T-cell (primary cell): Measurements from ENCODE around the gene ADAP1. TPM values are rescaled to one million over a fixed set of nuclear protein-coding genes. Genes with fewer than 3 reads are reported as not detected.

Source experiments
- ATAC-seq, 4 experiments: fragments of 200-7000 bp in 3 of 4; fragments of 150-1000 bp in 1 of 4; cut with Tn5 transposase; replicated peaks in 1 of 4; 1 replicate in 3 of 4; 2 replicates in 1 of 4; pipeline ENCODE4 v1.10.0; 2021; ENCODE audit warnings: moderate library complexity in 3 of 4, mild to moderate bottlenecking in 2 of 4, moderate number of reproducible peaks in 1 of 4
- CTCF ChIA-PET, 2 donors: fragments of 300-600 bp; sonication (Branson Sonifier 250); formaldehyde crosslinking; loops; one replicate each; lab custom pipeline; 2022; ENCODE audit warnings: antibody characterized with exemption in 2 of 2; lab: Charles Lee
- POLR2A ChIA-PET, 2 donors: fragments of 300-600 bp; sonication (Branson Sonifier 250); formaldehyde crosslinking; loops; one replicate each; lab custom pipeline; 2022; ENCODE audit warnings: antibody characterized with exemption in 2 of 2; lab: Charles Lee
- DNase-seq, 35 experiments: peaks; one replicate each; pipeline versions ENCODE4 v3.0.0 to v3.0.0-alpha.2; 2013 to 2023
- H3K27ac ChIP-seq: one replicate; pipeline ENCODE4 v1.5.1; 2013; ENCODE audit warnings: low read length
- H3K27me3 ChIP-seq, 2 experiments: replicated peaks in 1 of 2; 1 replicate in 1 of 2; 2 replicates in 1 of 2; pipeline versions ENCODE4 v1.6.1 to v1.7.0; 2013; ENCODE audit warnings: low read length in 1 of 2, mixed read lengths in 1 of 2; ENCODE audit not compliant: control insufficient read depth in 2 of 2, insufficient read depth in 2 of 2; ENCODE audit errors: extremely low read depth in 1 of 2
- H3K36me3 ChIP-seq, 2 donors: 1 replicate in 1 of 2; 2 replicates in 1 of 2; pipeline versions ENCODE4 v1.6.1 to v1.7.0; 2013; ENCODE audit warnings: low read length in 1 of 2; ENCODE audit not compliant: control insufficient read depth in 2 of 2, insufficient read depth in 1 of 2; ENCODE audit errors: extremely low read depth in 1 of 2
- H3K4me1 ChIP-seq, 2 experiments: 1 replicate in 1 of 2; 2 replicates in 1 of 2; pipeline versions ENCODE4 v1.6.1 to v1.7.0; 2013; ENCODE audit warnings: low read length in 2 of 2, mixed read lengths in 1 of 2; ENCODE audit not compliant: insufficient read depth in 2 of 2, control insufficient read depth in 1 of 2; ENCODE audit errors: extremely low read depth in 1 of 2
- H3K4me3 ChIP-seq, 2 donors: 1 replicate in 1 of 2; 2 replicates in 1 of 2; pipeline versions ENCODE4 v1.5.1 to v1.7.0; 2013; ENCODE audit warnings: mild to moderate bottlenecking in 2 of 2, low read length in 1 of 2, moderate library complexity in 1 of 2; ENCODE audit not compliant: control insufficient read depth in 1 of 2; ENCODE audit errors: extremely low read depth in 1 of 2
- H3K9me3 ChIP-seq: 2 replicates; pipeline ENCODE4 v1.7.0; 2013
- H3K27ac Mint-ChIP-seq, 2 donors: one replicate each; pipeline ENCODE4 v1.8.0; 2020 to 2021; ENCODE audit warnings: mild to moderate bottlenecking in 2 of 2, mixed read lengths in 2 of 2
- H3K27me3 Mint-ChIP-seq, 2 donors: one replicate each; pipeline ENCODE4 v1.8.0; 2021 to 2022; ENCODE audit warnings: mixed read lengths in 2 of 2
- H3K36me3 Mint-ChIP-seq: one replicate; pipeline ENCODE4 v1.8.0; 2021; ENCODE audit warnings: mixed read lengths
- H3K4me1 Mint-ChIP-seq, 3 donors: one replicate each; pipeline ENCODE4 v1.8.0; 2020 to 2022; ENCODE audit warnings: mixed read lengths in 3 of 3, mild to moderate bottlenecking in 1 of 3
- H3K4me3 Mint-ChIP-seq, 3 donors: one replicate each; pipeline ENCODE4 v1.8.0; 2020 to 2022; ENCODE audit warnings: mild to moderate bottlenecking in 3 of 3, mixed read lengths in 3 of 3, moderate library complexity in 3 of 3
- H3K9me3 Mint-ChIP-seq, 3 donors: one replicate each; pipeline ENCODE4 v1.8.0; 2020 to 2022; ENCODE audit warnings: mixed read lengths in 3 of 3
- WGBS: methylation state at CpG from one replicate; pipeline ENCODE4 v1.1.5; 2013; ENCODE audit warnings: missing lambda C conversion rate; ENCODE audit not compliant: insufficient coverage; 5-methylcytosine and 5-hydroxymethylcytosine counted together
- total RNA-seq, 35 experiments: library from RNA in 6 of 35; stranded (reverse) in 6 of 35; fragments of 120-200 nt in 1 of 35; gene quantifications; one replicate each; pipeline versions ENCODE4 v1.2.1 to v1.2.4 and lab custom pipeline; 2013 to 2026

Gene ADAP1
- total RNA-seq, 5 donors from 2014 or later (not counting 1 experiment from before 2014, with no cell fraction given): 10.6 to 26.9 (median 23.5) TPM

GRCh38 chr7:885893-886625 is 68.4 kb downstream of the ADAP1 start:
- WGBS: 89% methylated on average over 28 of the region's 30 CpGs
- H3K27me3 ChIP-seq: no peaks in the 10 kb centered on the region
- POLR2A ChIA-PET: no interaction called here

GRCh38 chr7:885261-885892 is 69.1 kb downstream of the ADAP1 start:
- ChIA-PET CTCF (no interaction called here), POLR2A (interaction anchor here in 1 of 2 donors (0.5 kb wide), 1 partner anchor 79 kb away, joined by 3 read pairs; no protein-coding TSS in a partner anchor)
- Mint-ChIP-seq H3K36me3 (peaks cover 16% of the 10 kb centered on the region), H3K27ac (no peak overlapping the region), H3K4me3 (no peak overlapping the region), H3K27me3 (no peaks in the 10 kb centered on the region), H3K4me1 (peaks cover 6 to 29% (median 25%) of the 10 kb centered on the region in 3 donors), H3K9me3 (no peaks in the 10 kb centered on the region)
- H3K27ac ChIP-seq: no peak overlapping the region
- no peak overlapping the region for H3K4me3 ChIP-seq
- H3K9me3 ChIP-seq: no peaks in the 10 kb centered on the region
- ATAC-seq: no peak
- H3K36me3 ChIP-seq: peaks cover 22 to 37% of the 10 kb centered on the region in 2 donors
- H3K4me1 ChIP-seq: peaks cover 0 to 48% of the 10 kb centered on the region in 2 experiments
- no peaks in the 10 kb centered on the region for H3K27me3 ChIP-seq
- WGBS: 93% methylated on average over 25 of the region's 25 CpGs
- no peak for DNase-seq

More at GRCh38 chr7:885893-886625, 68.4 kb downstream of the ADAP1 start:
- no peaks in the 10 kb centered on the region for H3K27me3 Mint-ChIP-seq
- Histone ChIP-seq H3K27ac (no peak overlapping the region), H3K9me3 (no peaks in the 10 kb centered on the region), H3K36me3 (peaks cover 22 to 44% of the 10 kb centered on the region in 2 donors), H3K4me1 (peaks cover 0 to 42% of the 10 kb centered on the region in 2 experiments), H3K4me3 (no peak overlapping the region)
- CTCF ChIA-PET: no interaction called here
- no peak for DNase-seq
- ATAC-seq: no peak
- H3K4me3 Mint-ChIP-seq: no peak overlapping the region
- H3K36me3 Mint-ChIP-seq: peaks cover 19% of the 10 kb centered on the region
- H3K4me1 Mint-ChIP-seq: peaks cover 6 to 24% (median 20%) of the 10 kb centered on the region in 3 donors
- no peaks in the 10 kb centered on the region for H3K9me3 Mint-ChIP-seq
- H3K27ac Mint-ChIP-seq: no peak overlapping the region

- WGBS: 93% methylated on average over 21 of the region's 31 CpGs
- CTCF ChIA-PET: no interaction called here
- peaks cover 0 to 56% of the 10 kb centered on the region in 2 experiments for H3K4me1 ChIP-seq
Measured at GRCh38 chr7:884191-885003, 70.1 kb downstream of the ADAP1 start.

GRCh38 chr7:883055-884021 is 71.1 kb downstream of the ADAP1 start:
- Histone ChIP-seq H3K36me3 (peaks cover 15 to 32% of the 10 kb centered on the region in 2 donors), H3K27ac (no peak overlapping the region), H3K9me3 (no peaks in the 10 kb centered on the region), H3K27me3 (no peaks in the 10 kb centered on the region), H3K4me3 (no peak overlapping the region), H3K4me1 (peaks cover 0 to 67% of the 10 kb centered on the region in 2 experiments)
- no peak overlapping the region for H3K4me3 Mint-ChIP-seq
- ChIA-PET POLR2A (no interaction called here), CTCF (no interaction called here)
- H3K27ac Mint-ChIP-seq: no peak overlapping the region
- no peaks in the 10 kb centered on the region for H3K27me3 Mint-ChIP-seq
- ATAC-seq (no peak), DNase-seq (no peak)
- 97% methylated on average over 46 of the region's 50 CpGs for WGBS
- peaks cover 18% of the 10 kb centered on the region for H3K36me3 Mint-ChIP-seq
- H3K9me3 Mint-ChIP-seq: no peaks in the 10 kb centered on the region
- peaks cover 15 to 43% (median 41%) of the 10 kb centered on the region in 3 donors for H3K4me1 Mint-ChIP-seq

More at GRCh38 chr7:884191-885003, 70.1 kb downstream of the ADAP1 start:
- Mint-ChIP-seq H3K27me3 (no peaks in the 10 kb centered on the region), H3K36me3 (peaks cover 18% of the 10 kb centered on the region), H3K4me3 (no peak overlapping the region), H3K27ac (no peak overlapping the region), H3K4me1 (peaks cover 9 to 36% (median 33%) of the 10 kb centered on the region in 3 donors), H3K9me3 (no peaks in the 10 kb centered on the region)
- Histone ChIP-seq H3K27ac (no peak overlapping the region), H3K36me3 (peaks cover 20 to 36% of the 10 kb centered on the region in 2 donors), H3K27me3 (no peaks in the 10 kb centered on the region), H3K9me3 (no peaks in the 10 kb centered on the region), H3K4me3 (no peak overlapping the region)
- no peak for DNase-seq
- POLR2A ChIA-PET: interaction anchor here in 1 of 2 donors (0.5 kb wide), 1 partner anchor 80 kb away, joined by 3 read pairs; no protein-coding TSS in a partner anchor
- no peak for ATAC-seq

- Mint-ChIP-seq H3K9me3 (no peaks in the 10 kb centered on the region), H3K27me3 (no peaks in the 10 kb centered on the region), H3K4me3 (no peak overlapping the region), H3K4me1 (peaks cover 20 to 47% (median 46%) of the 10 kb centered on the region in 3 donors), H3K36me3 (peaks cover 15% of the 10 kb centered on the region), H3K27ac (no peak overlapping the region)
- 92% methylated on average over 26 of the region's 37 CpGs for WGBS
- Histone ChIP-seq H3K9me3 (no peaks in the 10 kb centered on the region), H3K27me3 (no peaks in the 10 kb centered on the region), H3K27ac (no peak overlapping the region), H3K4me1 (peaks cover 3 to 75% of the 10 kb centered on the region in 2 experiments), H3K36me3 (peaks cover 9 to 23% of the 10 kb centered on the region in 2 donors), H3K4me3 (no peak overlapping the region)
- ChIA-PET POLR2A (no interaction called here), CTCF (no interaction called here)
- ATAC-seq: no peak
- no peak for DNase-seq
Measured at GRCh38 chr7:882336-883035, 72.0 kb downstream of the ADAP1 start.
